HEK293T (cell line): Measurements from ENCODE around the gene BET1L.

Experiments
- FOXK2 ChIP-seq: fragments of 450-650 bp; IDR thresholded peaks from 2 replicates; pipeline ENCODE4 v1.6.1; 2016; ENCODE audit warnings: mild to moderate bottlenecking
- NFRKB ChIP-seq: fragments of 450-650 bp; IDR thresholded peaks from 2 replicates; pipeline ENCODE4 v1.6.1; 2016; ENCODE audit warnings: mild to moderate bottlenecking, moderate library complexity

GRCh38 chr11:223884-224283 is 16.7 kb upstream of the BET1L start:
- TF ChIP-seq NFRKB (no peak), FOXK2 (no peak)
